Activated T-cell treated with anti-CD3 and anti-CD28 coated beads, Interleukin-2, amount 50 U/mL, for 4 hours (primary cell): ENCODE data around the gene SDCCAG8. TPM values are rescaled to one million over a fixed set of nuclear protein-coding genes. Genes with fewer than 3 reads are reported as not detected.

Source experiments
- ATAC-seq, 2 donors: fragments of 200-7000 bp; cut with Tn5 transposase; one replicate each; pipeline ENCODE4 v1.10.0; 2021
- DNase-seq: peaks from one replicate; pipeline ENCODE4 v3.0.0-alpha.2; 2020
- H3K27me3 Mint-ChIP-seq: one replicate; pipeline ENCODE4 v1.8.0; 2021; ENCODE audit warnings: low read depth, mixed read lengths
- H3K36me3 Mint-ChIP-seq: one replicate; pipeline ENCODE4 v1.8.0; 2022; ENCODE audit warnings: mixed read lengths; ENCODE audit not compliant: insufficient read depth
- H3K4me1 Mint-ChIP-seq: one replicate; pipeline ENCODE4 v1.8.0; 2021; ENCODE audit warnings: low read depth, mixed read lengths
- H3K4me3 Mint-ChIP-seq: one replicate; pipeline ENCODE4 v1.8.0; 2021; ENCODE audit warnings: mild to moderate bottlenecking, moderate library complexity, mixed read lengths
- H3K9me3 Mint-ChIP-seq: one replicate; pipeline ENCODE4 v1.8.0; 2021; ENCODE audit warnings: mixed read lengths
- total RNA-seq, 3 donors: library from RNA; stranded (reverse); gene quantifications; one replicate each; pipeline ENCODE4 v1.2.1, GENCODE V29; 2021

The SDCCAG8 gene
- total RNA-seq, 3 donors from 2014 or later = 8.2 to 14.4 (median 11.6) TPM

GRCh38 chr1:243475966-243476365 is 220.1 kb downstream of the SDCCAG8 start:
- no peak for DNase-seq
- no peak for ATAC-seq
- peaks cover 9% of the 10 kb centered on the region for H3K36me3 Mint-ChIP-seq

GRCh38 chr1:243477731-243478290 is 222.0 kb downstream of the SDCCAG8 start:
- Mint-ChIP-seq H3K4me1 (peaks cover 19% of the 10 kb centered on the region), H3K36me3 (peaks cover 9% of the 10 kb centered on the region), H3K9me3 (no peaks in the 10 kb centered on the region), H3K4me3 (no peak overlapping the region), H3K27me3 (no peaks in the 10 kb centered on the region)
- DNase-seq (no peak), ATAC-seq (no peak)

More at GRCh38 chr1:243475966-243476365, 220.1 kb downstream of the SDCCAG8 start:
- H3K9me3 Mint-ChIP-seq = no peaks in the 10 kb centered on the region
- H3K27me3 Mint-ChIP-seq = no peaks in the 10 kb centered on the region
- H3K4me3 Mint-ChIP-seq = no peak overlapping the region
- H3K4me1 Mint-ChIP-seq = peaks cover 9% of the 10 kb centered on the region

DNA sequence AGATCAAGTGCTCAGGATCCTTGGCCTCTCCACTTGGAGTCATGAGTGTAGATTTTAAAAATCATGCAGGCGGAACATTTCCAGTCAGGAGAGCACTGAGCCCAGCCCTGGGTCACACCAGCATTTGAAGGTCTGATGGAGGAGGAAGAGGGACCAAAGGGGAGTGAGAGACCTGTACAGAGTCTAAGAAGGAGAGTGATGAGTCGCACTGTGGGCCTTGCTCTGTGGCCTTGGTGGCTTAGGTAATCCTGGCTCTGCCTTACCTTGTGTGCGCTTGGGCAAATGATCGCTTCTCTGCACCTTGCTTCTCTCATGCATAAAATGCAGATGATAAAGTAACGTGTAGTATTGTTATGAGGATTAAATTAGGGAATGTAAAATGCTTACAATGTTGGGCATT is 225.3 kb downstream of the SDCCAG8 start:
- H3K36me3 Mint-ChIP-seq = peaks cover 4% of the 10 kb centered on the region
- H3K4me3 Mint-ChIP-seq = no peak overlapping the region
- no peak for DNase-seq
- H3K4me1 Mint-ChIP-seq = peaks cover 14% of the 10 kb centered on the region
- H3K27me3 Mint-ChIP-seq = no peaks in the 10 kb centered on the region
- H3K9me3 Mint-ChIP-seq = no peaks in the 10 kb centered on the region
- ATAC-seq = no peak

- Mint-ChIP-seq H3K9me3 (no peaks in the 10 kb centered on the region), H3K27me3 (no peaks in the 10 kb centered on the region), H3K4me3 (peak overlapping the region; percentile 69), H3K36me3 (no peaks in the 10 kb centered on the region), H3K4me1 (peaks cover 14% of the 10 kb centered on the region)
- DNase-seq (no peak), ATAC-seq (peak; percentile 35 to 36)
These were observed 226.5 kb downstream of the SDCCAG8 start for GRCh38 chr1:243482141-243483022.

DNA sequence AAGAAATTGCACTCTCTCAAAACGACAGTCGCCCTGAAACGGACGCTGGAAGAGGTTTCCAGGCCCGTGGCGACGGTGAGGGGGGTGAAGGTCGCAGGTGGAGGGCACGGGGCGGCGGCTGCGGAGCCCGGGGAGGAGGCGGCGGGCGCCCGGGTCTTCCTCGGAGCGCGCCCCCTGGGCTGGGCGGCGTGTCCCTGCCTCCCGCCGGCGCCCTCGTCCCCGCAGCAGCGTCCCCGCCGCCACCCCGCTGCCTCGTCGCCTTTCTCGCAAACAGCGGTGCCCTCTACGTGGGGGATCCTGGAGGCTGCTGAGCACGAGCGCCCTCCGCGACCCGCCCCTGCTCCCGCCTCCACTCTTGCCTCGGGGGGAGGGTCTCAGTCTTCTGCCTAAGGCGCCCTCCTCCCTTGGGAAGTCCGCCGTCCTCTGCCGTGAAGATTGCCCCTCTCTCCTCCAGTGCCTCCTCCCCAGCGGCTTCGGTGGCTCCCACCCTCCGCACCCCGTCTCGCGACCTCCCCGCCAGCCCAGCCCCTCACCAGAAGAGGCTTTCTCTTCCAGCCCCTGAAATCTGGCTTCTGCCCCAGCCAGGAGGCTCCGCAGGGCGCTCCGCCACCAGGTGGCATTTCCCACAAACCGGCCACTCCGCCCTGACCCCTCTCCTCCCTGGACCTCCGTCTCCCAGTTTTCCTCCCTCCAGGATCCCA is 227.4 kb downstream of the SDCCAG8 start:
- Mint-ChIP-seq H3K4me3 (peak overlapping the region; percentile 72), H3K36me3 (no peaks in the 10 kb centered on the region), H3K4me1 (peaks cover 14% of the 10 kb centered on the region), H3K9me3 (no peaks in the 10 kb centered on the region), H3K27me3 (no peaks in the 10 kb centered on the region)
- ATAC-seq = peak; percentile 66 to 77
- DNase-seq = no peak

DNA sequence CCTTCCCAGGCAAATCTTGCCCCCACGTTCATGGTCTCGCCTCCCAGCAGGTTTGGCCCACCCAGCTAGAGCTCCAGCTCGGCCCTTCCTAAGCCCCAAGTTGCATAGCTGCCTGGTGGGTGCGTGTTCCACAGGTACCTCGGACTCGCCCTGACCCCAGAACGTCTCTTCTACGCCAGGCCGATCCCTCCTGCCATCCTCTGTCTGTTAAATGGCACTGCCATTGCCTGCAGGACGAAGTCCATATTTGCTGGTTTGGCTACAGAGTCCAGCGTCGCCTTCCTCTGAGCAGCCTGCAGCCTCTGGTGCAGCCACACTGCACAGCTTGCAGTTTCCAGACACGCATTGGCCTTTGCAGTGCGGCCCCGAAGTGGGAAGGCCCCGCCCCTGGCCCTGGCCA is 228.1 kb downstream of the SDCCAG8 start:
- no peak for DNase-seq
- no peaks in the 10 kb centered on the region for H3K36me3 Mint-ChIP-seq
- no peaks in the 10 kb centered on the region for H3K9me3 Mint-ChIP-seq
- peaks cover 14% of the 10 kb centered on the region for H3K4me1 Mint-ChIP-seq
- no peaks in the 10 kb centered on the region for H3K27me3 Mint-ChIP-seq
- peak overlapping the region; percentile 72 for H3K4me3 Mint-ChIP-seq
- ATAC-seq = no peak

GRCh38 chr1:243487036-243487648 is 231.3 kb downstream of the SDCCAG8 start:
- no peak for DNase-seq
- Mint-ChIP-seq H3K27me3 (no peaks in the 10 kb centered on the region), H3K4me1 (peaks cover 10% of the 10 kb centered on the region), H3K4me3 (no peak overlapping the region), H3K9me3 (no peaks in the 10 kb centered on the region), H3K36me3 (no peaks in the 10 kb centered on the region)
- no peak for ATAC-seq

GRCh38 chr1:243487649-243488227 is 231.9 kb downstream of the SDCCAG8 start:
- no peaks in the 10 kb centered on the region for H3K9me3 Mint-ChIP-seq
- H3K36me3 Mint-ChIP-seq = no peaks in the 10 kb centered on the region
- H3K4me1 Mint-ChIP-seq = peaks cover 4% of the 10 kb centered on the region
- H3K4me3 Mint-ChIP-seq = no peak overlapping the region
- ATAC-seq (no peak), DNase-seq (no peak)
- no peaks in the 10 kb centered on the region for H3K27me3 Mint-ChIP-seq

DNA sequence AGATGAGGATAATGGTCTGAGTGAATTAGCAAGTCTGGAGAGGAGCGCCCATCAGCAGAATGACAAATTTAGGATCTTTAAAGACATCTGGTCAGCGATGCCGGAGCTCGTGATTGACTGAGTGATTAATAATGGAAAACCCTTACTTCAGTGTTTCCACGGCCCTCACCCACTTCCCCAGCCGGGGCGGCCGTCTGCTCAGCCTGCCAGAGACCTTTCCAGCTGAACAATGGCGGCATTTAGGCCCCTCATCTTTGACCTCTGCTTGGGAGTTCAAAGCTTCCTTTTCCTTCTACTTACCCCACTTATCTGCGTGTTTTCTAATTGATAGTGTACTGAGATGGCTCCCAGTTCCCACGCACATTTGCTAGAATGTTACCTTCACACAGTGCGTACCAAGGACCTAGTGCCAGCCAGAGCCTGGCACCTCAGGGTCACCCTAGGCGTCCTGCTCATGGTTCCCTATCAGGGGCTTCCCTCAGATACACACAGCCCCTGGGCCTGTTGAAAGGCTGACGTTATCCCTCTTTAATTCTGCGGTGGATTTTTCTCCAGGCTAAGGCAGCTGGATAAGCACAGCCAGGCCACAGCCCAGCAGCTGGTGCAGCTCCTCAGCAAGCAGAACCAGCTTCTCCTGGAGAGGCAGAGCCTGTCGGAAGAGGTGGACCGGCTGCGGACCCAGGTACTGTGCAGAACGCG is 232.8 kb downstream of the SDCCAG8 start:
- ATAC-seq = no peak
- Mint-ChIP-seq H3K4me1 (peaks cover under 1% of the 10 kb centered on the region), H3K9me3 (no peaks in the 10 kb centered on the region), H3K36me3 (peaks cover 3% of the 10 kb centered on the region), H3K27me3 (no peaks in the 10 kb centered on the region), H3K4me3 (no peak overlapping the region)
- DNase-seq = no peak

DNA sequence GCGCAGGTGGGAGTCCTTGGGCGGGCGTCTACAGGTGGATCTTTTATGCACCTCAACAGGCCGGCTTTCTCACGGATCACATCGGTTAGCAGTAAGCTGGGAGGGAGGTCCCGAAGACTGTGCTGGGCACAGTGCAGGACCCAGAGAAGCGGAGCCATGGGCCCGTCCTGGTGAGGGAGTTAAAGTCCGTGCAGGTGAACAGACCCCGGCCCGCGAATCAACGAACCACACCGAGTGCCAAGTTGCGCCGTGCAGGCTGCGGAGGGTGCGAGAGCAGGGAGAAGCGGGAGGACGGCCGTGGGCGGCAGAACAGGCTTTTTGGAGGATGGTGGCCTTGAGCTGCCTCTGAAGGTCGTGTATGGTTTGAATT is 233.3 kb downstream of the SDCCAG8 start:
- DNase-seq = no peak
- H3K27me3 Mint-ChIP-seq = no peaks in the 10 kb centered on the region
- H3K9me3 Mint-ChIP-seq = no peaks in the 10 kb centered on the region
- H3K36me3 Mint-ChIP-seq = peaks cover 4% of the 10 kb centered on the region
- H3K4me3 Mint-ChIP-seq = no peak overlapping the region
- ATAC-seq = no peak
- H3K4me1 Mint-ChIP-seq = no peaks in the 10 kb centered on the region

DNA sequence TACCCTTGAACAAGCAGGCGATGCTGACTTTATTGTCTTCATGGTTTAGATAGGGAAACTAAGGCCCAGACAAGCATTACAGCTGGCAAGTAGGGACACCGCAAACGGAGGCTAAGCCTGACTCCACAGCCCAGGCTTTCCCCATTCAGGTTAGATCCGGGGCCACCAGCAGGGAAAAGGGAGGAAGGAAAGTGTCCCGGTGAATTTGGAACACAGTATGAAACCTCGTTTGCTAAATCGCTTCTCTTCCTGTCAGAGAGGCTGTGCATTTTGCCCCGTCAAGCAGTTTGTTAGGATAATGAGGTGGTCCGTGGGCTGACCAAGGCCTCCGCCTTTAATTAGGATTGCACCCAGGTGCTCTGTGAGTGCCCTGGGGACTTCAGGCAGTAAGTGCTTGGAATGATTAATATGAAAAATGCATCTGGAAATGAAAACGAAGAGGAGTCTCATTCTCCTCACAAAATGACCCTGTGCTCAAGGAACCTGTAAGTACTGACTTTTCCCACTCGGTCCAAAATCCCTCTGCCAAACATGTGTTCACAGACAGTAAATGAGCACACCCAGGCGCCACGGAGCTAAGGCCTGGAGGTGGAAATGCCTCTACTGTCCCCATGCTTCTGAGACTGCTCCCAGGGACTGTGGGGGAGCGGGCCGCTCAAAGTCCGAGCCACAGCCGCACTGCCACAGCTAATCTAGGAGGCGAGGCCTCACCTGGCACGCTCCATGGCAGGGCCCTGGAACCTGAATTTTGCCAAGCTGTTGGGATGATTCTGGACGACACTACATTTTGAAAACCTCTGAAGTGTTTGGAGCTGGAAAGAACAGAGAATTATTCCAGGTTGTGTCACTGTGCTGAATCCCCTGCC is 234.1 kb downstream of the SDCCAG8 start:
- Mint-ChIP-seq H3K36me3 (peaks cover 6% of the 10 kb centered on the region), H3K27me3 (no peaks in the 10 kb centered on the region), H3K4me3 (no peak overlapping the region), H3K9me3 (no peaks in the 10 kb centered on the region), H3K4me1 (no peaks in the 10 kb centered on the region)
- DNase-seq (no peak), ATAC-seq (no peak)

DNA sequence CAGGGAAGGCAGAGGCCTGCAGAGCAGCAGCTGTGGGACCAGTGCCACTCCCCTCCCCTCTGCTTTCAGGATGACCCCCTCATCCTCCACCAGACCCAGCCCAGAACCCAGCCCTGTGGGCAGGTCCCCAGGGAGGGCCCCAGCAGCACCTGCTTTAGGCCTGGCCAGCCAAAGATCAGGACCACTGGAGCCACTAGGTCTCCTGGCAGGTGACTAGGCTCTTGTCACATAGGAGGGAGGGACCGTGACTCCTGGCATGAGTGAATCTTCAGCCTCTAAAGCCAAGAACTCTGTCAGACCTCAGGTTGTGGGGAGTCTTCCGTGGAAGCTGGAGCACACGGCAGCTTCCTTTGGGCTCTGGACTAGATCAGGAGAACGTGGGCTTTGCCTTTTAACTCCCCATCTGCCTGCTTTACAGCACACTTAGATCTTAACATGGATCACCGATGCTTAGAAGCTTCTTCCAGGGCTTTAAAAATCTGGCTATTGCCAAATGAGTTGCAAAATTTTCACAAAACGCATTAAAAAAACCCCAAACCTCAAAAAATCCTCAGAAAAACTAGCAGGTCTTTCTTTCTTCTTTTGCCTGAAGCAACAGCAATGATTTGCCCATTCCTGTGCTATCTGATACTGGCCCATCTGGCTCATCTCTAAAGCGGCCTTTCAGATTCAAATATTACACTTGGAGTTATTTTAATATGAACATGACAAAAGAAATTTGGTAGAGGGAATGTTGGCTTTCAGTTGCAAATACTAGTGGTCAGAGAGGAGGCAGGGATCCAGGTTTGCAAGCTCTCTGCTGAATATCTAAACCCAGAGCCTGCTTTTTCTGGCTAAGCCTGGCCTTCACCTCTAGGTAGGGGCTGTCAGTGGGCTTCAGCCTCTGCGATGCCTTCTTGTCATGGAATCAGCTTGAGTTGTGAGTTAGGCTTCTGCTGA is 235.2 kb downstream of the SDCCAG8 start:
- Mint-ChIP-seq H3K36me3 (peaks cover 6% of the 10 kb centered on the region), H3K27me3 (no peaks in the 10 kb centered on the region), H3K4me3 (no peak overlapping the region), H3K9me3 (no peaks in the 10 kb centered on the region), H3K4me1 (no peaks in the 10 kb centered on the region)
- ATAC-seq (no peak), DNase-seq (no peak)
